HTR-8/SVneo (cell line): ENCODE results near the gene ERICH6B.
"Not testable (repeated sequence)": the region's sequence is repeated elsewhere in the genome, so short reads cannot be mapped to it uniquely, and the experiment has no call there.

ENCODE experiments used
- DNase-seq: peaks from one replicate; pipeline ENCODE4 v3.0.0; 2011; ENCODE audit warnings: low spot score, mixed read lengths; ENCODE audit not compliant: insufficient read length
- FAIRE-seq: peaks from 2 replicates; lab custom pipeline; 2011; peaks lifted over from hg19 to GRCh38; lab: Jason Lieb, UNC

ERICH6B gene

DNA sequence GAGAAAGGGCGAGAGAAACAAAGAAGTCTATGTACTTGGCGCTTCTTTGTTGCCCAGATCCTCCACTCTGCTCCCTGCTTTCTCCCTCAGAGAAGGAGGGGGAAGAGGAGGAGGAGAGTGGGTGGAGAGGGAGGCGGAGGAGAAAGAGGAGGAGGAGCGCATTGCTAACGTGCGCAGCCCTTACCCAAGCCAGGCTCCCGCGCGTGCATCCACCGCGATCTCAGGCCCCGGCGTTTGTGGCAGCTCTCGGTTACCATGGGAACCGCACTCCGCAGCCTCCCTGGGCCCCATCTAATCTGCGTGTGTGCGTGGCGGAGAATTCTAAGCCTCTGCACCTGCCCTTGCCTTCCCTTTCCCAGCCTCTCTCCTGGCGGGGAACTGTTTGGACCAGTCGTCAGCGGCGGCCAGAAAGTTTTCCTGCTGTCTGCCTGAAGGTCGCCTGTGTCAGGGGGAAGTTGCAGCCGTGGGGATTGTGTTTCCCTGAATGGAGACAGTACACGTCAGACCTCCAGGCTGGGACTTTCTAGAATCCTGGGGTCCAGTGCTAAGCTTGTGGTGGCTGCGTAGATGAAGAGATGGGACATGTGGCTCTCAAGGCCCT lies at the start of gene ERICH6B:
Gene ERICH6B (minus strand): TSS at position 239 of the 601 bp plus-strand sequence. CDS start 18,734 bp downstream, outside the sequence.
- DNase-seq (no peak), FAIRE-seq (no peak)

- FAIRE-seq, DNase-seq: not testable (repeated sequence)
Observed at GRCh38 chr13:45662903-45663302, 47.4 kb upstream of the ERICH6B start.

- DNase-seq (no peak), FAIRE-seq (no peak)
Observed at GRCh38 chr13:45662162-45662561, 46.6 kb upstream of the ERICH6B start.

GRCh38 chr13:45660458-45660857 lies 44.9 kb upstream of the ERICH6B start:
- DNase-seq, FAIRE-seq: not testable (repeated sequence)

DNA sequence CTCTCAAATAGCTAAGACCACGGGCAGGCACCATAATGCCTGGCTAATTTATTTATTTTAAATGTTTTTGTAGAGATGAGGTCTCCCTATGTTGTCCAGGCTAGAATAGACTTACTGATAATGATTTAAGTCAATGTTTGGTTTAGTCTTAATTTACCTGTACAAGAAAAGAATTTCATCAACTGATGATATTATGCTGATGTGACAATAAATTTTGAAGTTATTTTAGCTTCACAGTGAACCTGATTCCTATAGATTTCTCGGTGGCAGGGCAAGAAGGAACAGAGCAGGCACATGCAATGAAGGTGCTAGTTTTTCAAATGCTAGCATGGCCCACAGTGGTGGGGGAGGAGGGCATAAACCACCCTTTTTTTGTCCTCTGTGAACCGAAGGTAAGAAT lies 44.0 kb upstream of the ERICH6B start:
- FAIRE-seq, result no peak
- no peak for DNase-seq

DNA sequence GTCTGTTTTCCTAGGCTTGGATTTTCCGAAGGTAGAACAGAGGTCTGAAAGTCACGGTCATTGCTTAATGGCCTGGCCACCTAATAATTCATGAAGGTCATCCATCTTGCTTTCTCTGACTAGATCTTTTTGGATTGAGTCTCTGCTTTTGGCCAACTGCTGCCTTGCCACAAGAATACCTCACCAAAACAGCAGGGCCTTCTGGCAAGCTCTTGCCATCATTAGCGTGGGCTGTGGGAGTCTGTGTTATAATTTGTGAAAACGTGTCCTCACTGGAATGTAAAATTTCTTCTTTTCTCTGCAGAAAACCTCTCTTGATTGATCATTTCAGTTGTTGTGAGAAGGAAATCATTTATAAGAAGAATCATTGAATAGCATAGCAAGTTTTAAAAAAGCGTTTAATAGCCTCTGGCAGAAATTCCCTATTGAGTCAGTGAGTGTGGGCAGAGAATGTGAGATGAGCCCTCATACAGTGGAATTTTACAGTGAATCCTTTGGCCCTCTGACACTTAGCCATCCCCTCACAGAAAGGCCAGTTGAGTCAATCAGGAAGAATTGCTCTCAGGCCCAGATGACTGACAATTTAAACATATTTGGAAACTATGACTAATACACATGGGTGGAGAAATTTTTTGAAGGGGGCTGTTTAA lies 43.2 kb upstream of the ERICH6B start:
- FAIRE-seq, result no peak

DNA sequence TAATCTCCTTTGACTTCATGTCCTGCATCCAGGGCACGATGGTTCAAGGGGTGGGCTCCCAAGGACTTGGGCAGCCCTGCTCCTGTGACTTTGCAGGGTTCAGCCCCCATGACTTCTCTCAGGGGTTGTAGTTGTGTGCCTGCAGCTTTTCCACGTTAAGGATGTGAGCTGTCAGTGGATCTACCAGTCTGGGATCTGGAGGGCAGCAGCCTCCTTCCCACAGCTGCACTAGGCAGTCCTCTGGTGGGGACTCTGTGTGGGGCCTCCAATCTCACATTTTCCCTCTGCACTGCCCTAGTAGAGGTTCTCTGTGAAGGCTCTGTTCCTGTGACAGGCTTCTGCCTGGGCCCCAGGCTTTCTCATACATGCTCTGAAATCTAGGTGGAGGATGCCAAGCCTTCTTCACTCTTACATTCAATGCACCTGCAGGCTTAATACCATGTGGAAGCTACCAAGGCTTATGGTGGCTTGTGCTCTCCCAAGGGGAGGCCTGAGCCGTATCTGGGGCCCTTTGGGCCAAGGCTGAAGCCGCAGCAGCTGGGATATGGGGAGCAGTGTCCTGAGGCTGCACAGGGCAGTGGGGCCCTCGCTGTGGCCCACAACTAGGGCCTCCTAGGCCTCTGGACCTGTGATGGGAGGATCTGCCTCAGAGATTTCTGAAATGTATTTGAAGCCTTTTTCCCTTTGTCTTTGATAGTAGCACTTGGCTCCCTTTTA lies 39.3 kb upstream of the ERICH6B start:
- no peak for DNase-seq
- FAIRE-seq, result no peak

More for the DNA sequence above, 43.2 kb upstream of the ERICH6B start:
- DNase-seq, result peak; percentile 23

GRCh38 chr13:45645263-45645662 lies 29.7 kb upstream of the ERICH6B start:
- FAIRE-seq, DNase-seq: not testable (repeated sequence)

DNA sequence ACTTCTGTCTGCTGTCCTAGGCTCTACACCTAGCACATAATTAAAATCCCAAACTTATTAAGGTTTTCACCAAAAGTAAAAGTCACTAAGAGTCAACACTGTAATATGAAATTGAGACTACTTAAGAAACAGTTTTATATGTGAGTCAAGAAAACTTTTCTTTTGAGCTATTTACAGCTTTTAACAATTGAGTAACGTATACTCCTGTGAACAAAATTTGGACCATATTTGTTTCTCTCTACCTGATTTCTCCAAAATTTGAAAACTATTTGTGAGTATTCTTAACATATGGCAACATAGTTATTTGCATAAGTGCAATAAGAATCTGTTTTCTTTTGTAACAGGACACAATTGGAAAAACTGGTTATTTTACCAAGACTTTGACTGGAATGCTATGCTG lies 26.6 kb upstream of the ERICH6B start:
- DNase-seq, FAIRE-seq: not testable (repeated sequence)

DNA sequence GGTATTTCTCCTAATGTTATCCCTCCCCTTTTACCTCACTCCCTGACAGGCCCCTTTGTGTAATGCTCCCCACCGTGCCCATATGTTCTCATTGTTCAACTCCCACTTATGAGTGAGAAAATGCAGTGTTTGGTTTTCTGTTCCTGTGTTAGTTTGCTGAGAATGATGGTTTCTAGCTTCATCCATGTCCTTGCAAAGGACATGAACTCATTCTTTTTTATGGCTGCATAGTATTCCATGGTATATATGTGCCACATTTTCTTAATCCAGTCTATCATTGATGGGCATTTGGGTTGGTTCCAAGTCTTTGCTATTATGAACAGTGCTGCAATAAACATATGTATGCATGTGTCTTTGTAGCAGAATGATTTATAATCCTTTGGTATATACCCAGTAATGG lies 19.8 kb upstream of the ERICH6B start:
- FAIRE-seq, DNase-seq: not testable (repeated sequence)

DNA sequence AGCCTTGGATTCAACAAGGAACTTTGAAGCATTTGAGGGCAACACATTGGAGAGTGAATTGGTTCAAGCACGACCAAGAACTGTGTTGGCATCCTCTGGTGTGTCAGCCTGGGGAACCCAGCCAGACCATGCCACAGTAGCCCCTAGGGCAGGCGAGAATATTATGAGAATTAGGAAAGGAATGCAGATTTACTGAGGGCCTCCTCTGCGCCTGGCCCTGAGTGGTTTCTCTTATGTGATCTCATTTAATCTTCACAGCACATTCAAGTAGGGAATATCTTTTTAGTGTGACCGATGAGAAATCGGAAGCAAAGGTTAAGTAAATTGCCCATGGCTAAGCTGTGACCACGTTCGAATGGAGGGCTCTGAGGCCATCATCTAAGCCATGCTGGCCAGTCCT lies 15.3 kb upstream of the ERICH6B start:
- no peak for FAIRE-seq
- DNase-seq, result no peak

GRCh38 chr13:45629940-45630339 lies 14.4 kb upstream of the ERICH6B start:
- FAIRE-seq, result no peak
- no peak for DNase-seq

DNA sequence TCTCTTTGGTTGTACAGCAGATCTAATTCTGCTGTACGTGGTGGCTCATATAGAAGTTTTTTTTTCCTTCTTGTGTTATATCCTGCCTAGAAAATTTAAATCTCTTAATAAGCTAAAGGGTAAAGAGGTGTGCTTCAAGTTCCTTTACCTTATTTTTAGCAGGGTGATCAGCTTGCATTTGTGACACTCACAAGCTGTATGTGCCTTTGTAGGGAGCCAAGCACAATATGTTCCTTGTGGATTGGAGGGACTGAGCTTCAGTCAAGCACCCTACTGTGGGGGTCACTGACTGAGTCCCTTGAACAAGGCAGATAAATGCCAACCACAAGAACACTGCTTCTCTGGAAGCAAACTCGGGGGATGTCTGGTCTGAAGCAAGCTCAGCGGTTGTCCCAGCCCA lies 12.6 kb upstream of the ERICH6B start:
- DNase-seq, result no peak
- FAIRE-seq, result no peak

DNA sequence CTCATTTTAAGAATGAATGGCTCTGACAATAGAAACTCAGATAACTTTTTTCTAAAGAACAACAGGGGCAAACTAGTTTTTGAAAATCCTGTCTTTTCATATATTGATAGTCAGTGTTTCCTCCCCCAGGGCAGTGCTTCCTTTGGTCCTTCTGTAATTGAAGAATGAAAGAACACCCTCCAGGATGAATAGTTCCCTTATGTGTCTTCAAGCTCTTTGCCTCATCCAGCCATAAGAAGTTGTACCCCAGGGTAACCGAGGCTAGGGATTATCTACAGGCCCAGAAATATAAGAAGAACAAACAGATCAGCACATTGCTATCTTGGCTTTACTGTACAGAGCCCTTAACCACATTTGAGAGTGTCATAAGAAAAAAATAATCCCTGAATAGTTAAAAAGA lies 12.1 kb upstream of the ERICH6B start:
- DNase-seq (no peak), FAIRE-seq (no peak)

DNA sequence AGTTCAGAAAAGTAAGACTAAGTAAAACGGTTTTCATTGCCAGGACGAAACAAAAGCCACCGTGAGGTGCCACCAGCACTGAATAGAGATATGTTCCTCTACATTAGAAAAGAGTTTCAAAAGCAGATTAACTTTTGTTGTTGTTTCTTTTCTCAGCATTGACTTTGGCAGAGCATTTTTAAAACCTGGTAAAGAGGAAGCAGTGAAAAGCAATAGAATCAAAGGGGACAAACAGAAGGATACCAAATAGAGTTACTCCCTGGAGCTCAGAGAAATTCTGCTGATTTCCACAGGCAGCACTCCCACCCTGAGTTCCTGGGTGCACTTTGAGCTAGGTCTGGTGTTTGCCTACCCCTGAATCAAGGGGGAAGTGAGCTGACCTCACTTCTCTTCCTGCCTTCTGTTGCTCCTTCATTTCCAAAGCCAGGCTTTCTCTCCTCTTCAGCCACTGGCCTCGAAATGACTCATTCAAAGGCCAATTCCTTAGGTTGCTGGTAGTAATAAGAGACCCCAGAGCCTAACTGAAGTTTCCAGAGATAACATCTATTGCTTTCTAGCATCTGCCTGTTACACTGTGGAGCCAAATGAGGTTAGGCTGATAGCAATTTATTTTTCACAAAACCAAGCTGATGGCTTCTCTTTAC lies 11.3 kb upstream of the ERICH6B start:
- no peak for FAIRE-seq
- DNase-seq, result peak; percentile 26

DNA sequence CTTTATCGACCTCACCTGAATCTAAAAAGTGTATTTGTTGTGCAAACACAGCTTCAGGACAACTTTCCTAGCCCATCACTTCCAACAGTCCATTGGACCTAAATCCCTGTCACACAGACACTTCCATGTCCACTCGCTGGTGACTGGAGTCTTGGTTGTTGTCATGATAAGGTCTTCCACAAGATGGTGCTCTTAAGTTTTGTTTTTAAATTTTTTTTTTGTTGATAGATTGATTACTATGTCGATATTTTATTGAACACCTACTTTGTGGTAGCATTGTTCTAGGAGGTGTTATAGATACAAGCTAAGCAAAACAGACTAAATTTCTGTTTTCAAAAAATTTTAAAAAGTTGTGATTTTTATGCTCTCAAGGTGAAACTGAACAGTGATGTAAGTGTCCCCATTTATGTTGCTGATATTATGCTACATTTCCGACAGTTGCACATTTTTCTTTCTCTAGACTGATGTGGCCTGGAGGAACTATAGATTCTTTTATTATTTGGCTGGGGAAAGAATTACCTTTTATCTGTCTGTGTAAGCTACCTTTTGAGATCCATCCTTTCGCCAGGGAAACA lies 8.1 kb upstream of the ERICH6B start:
- FAIRE-seq (no peak), DNase-seq (no peak)

GRCh38 chr13:45621950-45622349 lies 6.4 kb upstream of the ERICH6B start:
- DNase-seq (no peak), FAIRE-seq (no peak)

DNA sequence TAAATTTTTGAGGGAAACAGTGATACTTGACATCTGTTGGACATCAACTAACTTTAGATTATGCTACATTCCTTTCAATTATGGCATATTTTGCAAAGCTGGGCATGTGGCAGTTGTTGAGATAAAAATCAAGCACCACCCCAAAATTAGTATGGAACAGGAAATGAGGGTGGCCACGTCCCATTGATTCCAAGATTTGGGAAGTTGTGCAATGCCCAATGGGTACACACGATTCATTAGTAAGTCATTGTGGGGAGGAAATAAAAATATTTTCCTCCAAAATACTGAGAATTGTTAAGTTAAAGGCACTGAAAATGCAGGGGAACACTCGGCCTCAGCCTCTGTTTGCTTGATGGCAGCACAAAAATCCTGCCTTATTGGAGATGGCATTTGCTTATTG lies 7.6 kb downstream of the ERICH6B start:
- no peak for DNase-seq
- FAIRE-seq, result no peak

- DNase-seq (no peak), FAIRE-seq (no peak)
Observed at GRCh38 chr13:45604892-45605291, 10.6 kb downstream of the ERICH6B start.

GRCh38 chr13:45603338-45603737 lies 12.2 kb downstream of the ERICH6B start:
- no peak for DNase-seq
- no peak for FAIRE-seq
